HG02763 (cell line): ENCODE measurements around the gene DIPK1A.
A peak's percentile ranks its signal among the peaks of the same experiment; 100 is the strongest.

ENCODE experiments used
- ATAC-seq: cut with Tn5 transposase; IDR thresholded peaks from one replicate; pipeline ENCODE4 v1.9.1; 2021; ENCODE audit warnings: mild to moderate bottlenecking, moderate library complexity; ENCODE audit not compliant: unreplicated experiment

DIPK1A gene

GRCh38 chr1:92843429-92844352, 117.6 kb downstream of the DIPK1A start:
- ATAC-seq = no peak

GRCh38 chr1:92843046-92843423, 118.2 kb downstream of the DIPK1A start:
- ATAC-seq = no peak

DNA sequence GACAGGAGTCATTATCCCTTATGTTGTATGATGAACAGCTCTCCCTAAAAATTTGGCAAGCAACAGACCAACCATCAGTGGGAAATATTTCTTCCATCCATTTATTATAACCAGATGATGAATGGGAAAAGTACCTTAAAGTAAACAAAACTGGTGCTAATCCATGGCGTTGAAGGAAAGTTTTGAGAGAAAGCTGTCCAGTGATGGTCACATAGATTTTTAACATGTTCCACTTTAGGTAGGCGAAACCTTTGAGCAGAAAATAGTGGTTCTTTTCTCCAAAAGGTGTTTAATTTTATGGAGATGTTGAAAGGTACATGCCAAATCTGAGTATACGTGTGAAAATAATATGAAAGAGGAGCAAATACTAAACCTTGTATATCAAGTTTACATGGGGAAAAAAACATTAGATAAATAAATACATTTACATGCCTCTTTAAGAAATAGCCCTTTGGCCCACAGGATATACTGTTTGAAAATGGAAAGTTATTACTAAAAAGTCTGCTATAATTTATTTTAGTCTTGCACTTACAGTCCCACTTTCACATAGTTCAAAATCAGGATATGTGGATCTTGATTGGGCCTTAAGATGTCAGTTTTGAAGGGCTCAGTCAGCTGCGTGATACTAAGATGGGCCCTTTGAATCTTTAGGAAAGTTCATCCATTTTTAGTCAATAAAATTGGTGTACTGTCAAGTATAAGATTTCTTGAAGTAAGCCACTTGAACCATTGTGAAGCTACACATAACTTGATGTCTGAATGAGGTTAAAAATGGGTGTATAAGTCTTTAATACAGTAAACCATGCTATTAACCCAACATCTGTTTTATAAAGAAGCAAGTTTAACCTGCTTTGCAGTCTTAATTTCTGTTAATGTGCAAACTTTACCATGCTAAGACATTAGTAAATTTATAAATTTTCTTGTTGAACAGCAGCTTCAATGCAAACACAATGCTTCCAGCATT, 118.9 kb downstream of the DIPK1A start:
- no peak for ATAC-seq

DNA sequence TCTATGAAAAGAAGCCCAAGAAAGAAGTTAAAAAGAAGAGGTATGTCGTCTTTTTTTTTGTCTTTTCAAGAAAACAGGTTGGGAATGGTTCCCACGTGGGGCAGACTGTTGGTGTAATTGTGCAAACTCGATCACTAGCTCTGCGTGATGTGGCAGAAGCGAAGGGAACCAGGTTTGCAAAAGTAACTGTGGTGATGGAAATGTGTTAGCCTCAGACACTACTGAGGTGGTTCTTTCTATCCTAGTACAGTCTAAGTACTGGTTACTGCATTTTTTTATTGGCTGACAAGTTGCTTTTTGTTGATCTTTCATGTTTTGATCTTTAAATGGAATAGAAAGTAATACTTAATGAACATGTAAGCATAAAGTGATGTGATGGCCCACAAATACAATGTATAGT, 120.7 kb downstream of the DIPK1A start:
- ATAC-seq = no peak

DNA sequence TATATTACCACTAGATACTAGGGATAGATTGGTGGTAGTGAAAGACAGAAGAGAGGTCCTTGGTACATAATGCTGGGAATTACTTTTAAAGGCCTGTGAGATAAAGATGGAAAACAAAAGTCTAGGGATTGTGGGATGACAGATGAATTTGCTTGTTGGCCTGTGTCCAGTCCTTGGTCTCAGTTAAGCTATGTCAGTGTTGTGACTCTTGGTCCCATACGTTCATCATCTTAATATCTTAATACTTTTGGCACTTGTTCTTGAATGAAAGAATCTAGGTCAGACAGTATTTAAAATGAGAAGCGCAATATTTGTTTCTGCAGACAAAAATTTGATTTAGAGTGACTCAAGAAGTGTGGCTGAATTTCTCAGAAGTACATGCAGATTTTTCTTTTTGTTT, 121.8 kb downstream of the DIPK1A start:
- ATAC-seq = no peak

GRCh38 chr1:92838519-92838918, 122.7 kb downstream of the DIPK1A start:
- ATAC-seq = no peak

DNA sequence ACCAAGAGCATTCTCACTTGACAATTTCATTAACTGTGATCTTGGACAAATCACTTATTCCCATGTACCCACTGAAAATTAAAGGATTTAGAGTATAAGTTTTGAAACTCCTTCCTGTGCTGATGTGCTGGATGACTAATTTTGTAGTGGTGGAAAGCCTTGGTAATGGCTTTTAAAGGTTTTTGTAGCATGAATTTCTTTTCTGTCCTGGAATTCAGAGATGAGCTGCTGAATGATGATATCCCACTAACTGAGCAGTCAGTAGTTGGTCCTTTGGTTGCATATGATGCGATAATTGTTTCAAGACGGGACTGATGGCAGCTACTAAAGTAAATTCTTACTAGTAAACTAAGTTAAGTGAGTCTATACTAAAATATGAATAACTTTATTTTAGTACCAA, 124.2 kb downstream of the DIPK1A start:
- ATAC-seq = no peak

GRCh38 chr1:92834617-92835016, 126.6 kb downstream of the DIPK1A start:
- no peak for ATAC-seq

DNA sequence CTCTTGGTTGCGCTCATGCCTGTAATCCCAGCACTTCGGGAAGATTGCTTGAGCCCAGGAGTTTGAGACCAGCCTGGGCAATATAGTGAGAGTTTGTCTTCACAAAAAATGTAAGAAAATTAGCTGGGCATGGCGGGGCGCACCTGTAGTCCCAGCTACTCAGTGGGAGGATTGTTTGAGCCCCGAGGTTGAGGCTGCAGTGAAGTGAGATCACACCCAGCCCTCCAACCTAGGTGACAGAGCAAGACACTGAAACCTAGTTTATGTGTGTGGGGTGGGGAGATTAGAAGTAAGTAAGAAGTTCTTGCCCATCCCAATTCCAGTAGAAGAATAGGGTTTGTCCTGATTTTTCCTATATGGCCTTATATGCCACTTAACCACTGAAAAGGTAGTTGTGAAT, 127.4 kb downstream of the DIPK1A start:
- no peak for ATAC-seq

DNA sequence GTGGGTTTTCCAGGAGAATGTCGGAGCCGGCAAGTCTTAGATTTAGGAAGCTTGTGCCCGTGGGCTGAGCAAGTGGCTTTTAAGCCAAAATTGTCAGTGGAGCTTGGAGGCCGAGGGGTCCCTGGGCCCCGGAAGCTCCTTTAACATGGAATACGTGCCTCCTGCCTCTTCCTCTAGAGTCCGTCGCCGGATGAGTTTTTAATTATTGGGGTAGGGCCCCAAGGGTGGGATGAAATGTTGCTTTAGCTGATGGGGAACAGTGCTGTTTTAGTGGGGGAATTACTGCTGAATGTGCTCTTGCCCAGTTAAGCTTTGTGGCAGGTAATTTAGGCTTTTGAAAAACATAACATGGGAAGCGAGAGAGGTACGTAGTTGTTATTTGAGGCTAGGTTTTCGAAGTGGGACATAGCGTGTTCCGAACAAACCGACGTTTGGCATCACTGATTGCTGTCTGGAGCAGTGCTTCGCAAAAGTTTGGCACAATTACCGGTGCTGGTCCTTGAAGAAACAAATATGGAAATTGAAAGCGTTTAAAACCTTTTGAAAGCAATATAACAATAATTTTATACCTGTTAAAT, 128.6 kb downstream of the DIPK1A start:
- ATAC-seq = no peak

- ATAC-seq = peak; percentile 95
These were observed 129.3 kb downstream of the DIPK1A start, which contains the start of gene RPL5 for GRCh38 chr1:92831762-92832536. Gene RPL5 (plus strand): TSS chr1:92832040. CDS start chr1:92832115, 75 bp downstream.

DNA sequence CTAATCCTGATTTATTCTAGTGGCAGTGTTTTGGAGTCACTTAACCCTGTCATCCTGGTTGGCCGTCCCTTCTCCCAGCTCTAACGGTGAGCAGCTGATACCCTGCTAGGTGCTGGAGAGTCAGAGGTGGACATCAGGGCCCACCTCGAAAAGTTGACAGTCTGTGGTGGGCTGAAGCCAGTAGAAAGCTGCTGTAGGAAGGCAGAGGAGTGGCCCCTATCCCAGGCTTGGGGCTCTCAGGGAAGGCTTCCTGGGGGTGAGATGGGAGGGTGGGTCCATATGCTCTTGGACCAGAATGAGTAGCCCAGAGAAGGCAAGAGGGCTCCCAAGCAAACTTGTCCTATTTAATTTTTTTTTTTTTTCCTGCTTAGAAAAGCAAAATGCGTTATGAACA, 129.9 kb downstream of the DIPK1A start:
- ATAC-seq = no peak

- no peak for ATAC-seq
These were observed 134.5 kb downstream of the DIPK1A start for GRCh38 chr1:92826792-92827191.

DNA sequence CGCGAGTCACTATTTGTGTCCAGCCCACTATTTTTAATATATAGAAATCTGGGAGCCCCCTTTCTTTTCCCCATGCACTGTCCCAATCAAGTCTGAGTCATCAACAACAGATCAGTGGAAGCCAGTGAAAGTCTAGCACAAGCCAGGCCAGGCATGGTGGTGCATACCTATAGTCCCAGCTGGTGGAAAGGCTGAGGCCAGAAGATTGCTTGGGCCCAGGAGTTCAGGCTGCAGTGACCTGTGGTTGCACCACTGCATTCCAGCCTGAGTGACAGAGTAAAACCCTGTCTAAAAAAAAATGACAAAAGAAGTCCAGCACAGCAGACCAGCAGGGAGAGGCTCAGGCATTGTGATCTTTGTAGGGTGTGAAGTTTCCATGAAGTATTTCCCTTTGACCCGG, 138.4 kb downstream of the DIPK1A start:
- no peak for ATAC-seq

DNA sequence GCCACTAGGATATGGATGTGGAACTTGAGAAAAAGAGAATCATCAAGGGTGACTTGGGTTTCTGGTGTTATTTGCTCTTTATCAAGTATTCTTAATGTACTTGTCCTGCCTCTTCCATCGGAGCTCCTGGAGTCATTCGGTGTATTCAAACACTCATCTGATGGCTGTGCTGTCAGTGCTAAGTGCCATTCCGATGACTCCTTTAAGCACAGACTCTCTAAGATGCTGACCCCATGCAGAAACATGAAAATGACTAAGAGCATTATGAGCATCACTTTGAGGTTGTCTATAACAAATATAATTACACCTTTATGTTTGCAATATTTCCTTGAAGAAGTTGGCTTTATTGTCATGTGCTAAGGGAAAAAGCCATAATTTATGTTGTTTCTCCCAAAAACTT, 140.7 kb downstream of the DIPK1A start:
- ATAC-seq = no peak

GRCh38 chr1:92820024-92820423, 141.2 kb downstream of the DIPK1A start:
- no peak for ATAC-seq

DNA sequence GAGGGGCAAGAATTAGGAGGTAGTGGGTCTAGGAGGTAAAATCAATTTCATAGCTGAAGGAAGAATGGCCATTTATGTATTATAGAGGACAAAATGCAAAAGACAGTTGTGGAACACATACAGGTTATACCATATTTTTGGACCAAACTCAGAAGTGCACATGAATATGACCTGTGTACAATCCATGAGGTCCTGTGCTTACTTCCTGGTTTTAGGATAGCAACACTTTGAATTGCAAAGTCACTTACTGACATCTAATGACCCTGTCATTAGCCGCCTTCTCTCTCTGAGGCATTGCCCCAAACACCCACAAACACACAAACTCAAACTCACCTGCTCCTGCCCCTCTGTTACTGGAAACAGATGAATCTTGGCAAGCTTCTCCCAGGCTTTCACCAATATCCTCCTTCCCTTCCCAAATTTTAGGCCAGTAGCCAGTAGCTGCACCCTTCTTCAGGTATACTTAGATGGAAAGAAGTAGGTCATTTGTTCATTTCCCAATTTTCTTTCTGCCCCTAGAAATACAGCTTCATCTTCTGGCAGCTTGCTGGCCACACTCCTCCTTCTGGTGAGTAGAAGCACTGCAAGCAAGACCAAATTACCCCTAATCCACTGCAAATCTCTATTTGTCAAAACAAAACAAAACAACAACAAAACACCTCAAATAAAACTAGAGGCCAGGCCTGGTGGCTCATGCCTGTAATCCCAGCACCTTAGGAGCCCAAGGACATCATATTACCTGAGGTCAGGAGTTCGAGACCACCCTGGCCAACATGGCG, 143.1 kb downstream of the DIPK1A start:
- no peak for ATAC-seq

GRCh38 chr1:92817137-92817697, 144.0 kb downstream of the DIPK1A start:
- ATAC-seq = no peak

GRCh38 chr1:92816732-92817131, 144.5 kb downstream of the DIPK1A start:
- no peak for ATAC-seq
